ENCODE results near the gene CCDC92B.

The CCDC92B gene

DNA sequence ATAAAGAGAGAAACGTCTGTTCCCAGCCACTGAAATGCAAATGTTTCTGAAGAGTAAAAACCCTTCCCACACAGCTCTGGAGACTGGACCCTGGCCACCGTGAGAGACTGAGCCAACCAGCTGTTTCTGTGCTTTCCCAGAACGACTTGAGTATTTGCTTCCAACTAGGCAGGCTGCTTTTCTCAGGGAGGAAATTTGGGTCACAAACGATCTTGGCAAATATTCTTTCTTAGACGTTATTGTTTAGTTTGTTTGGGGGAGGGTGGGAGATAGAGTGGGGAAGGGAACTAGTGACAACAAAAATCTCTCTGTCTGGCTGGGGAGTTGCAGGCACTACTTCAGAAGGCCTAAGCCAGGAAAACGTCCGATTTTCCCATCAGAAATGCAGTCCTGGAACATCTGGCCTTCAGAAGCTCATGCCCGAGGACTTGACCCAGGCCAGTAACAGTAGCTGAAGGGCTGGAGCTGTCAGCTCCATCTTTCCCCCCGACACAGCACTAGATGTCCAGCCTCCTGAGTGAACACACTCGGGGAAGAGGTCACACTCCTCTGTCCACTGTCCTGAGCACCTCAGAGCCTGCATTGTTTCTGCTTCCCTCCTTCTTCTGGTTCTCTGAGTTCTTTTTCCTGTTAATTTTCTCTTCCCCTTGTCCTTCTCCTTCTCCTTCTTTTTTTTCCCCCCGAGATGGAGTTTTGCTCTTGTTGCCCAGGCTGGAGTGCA, 4.0 kb downstream of the CCDC92B start:
- no peaks in the 10 kb centered on the region for H3K79me2 ChIP-seq (ENCODE audit: insufficient read depth, low read length)
- no peak overlapping the region for H3K4me2 ChIP-seq (ENCODE audit: low read length)
- H3F3A ChIP-seq (ENCODE audit: insufficient read depth, low read length), result no peaks in the 10 kb centered on the region
- H3K4me3 ChIP-seq (ENCODE audit: low read depth, low read length, poor library complexity, severe bottlenecking), result no peak overlapping the region
- no peak for TF ChIP-seq EZH2 (IDR thresholded peaks at IDR 0.05; ENCODE audit: borderline replicate concordance, low read length)
- TF ChIP-seq, protein P1, sequence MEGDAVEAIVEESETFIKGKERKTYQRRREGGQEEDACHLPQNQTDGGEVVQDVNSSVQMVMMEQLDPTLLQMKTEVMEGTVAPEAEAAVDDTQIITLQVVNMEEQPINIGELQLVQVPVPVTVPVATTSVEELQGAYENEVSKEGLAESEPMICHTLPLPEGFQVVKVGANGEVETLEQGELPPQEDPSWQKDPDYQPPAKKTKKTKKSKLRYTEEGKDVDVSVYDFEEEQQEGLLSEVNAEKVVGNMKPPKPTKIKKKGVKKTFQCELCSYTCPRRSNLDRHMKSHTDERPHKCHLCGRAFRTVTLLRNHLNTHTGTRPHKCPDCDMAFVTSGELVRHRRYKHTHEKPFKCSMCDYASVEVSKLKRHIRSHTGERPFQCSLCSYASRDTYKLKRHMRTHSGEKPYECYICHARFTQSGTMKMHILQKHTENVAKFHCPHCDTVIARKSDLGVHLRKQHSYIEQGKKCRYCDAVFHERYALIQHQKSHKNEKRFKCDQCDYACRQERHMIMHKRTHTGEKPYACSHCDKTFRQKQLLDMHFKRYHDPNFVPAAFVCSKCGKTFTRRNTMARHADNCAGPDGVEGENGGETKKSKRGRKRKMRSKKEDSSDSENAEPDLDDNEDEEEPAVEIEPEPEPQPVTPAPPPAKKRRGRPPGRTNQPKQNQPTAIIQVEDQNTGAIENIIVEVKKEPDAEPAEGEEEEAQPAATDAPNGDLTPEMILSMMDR (IDR thresholded peaks at IDR 0.05; ENCODE audit: low read length), result no peak
- H4K20me1 ChIP-seq (ENCODE audit: insufficient read depth, low read length), result no peaks in the 10 kb centered on the region
- no peaks in the 10 kb centered on the region for H3K9me3 ChIP-seq (ENCODE audit: low read length)
- H3K27ac ChIP-seq (ENCODE audit: low read depth, low read length, poor library complexity, severe bottlenecking), result no peak overlapping the region
- no peaks in the 10 kb centered on the region for H3K4me1 ChIP-seq (ENCODE audit: insufficient read depth, low read length, severe bottlenecking)
- no peak overlapping the region for H2AFZ ChIP-seq (ENCODE audit: low read length)
- H3K9ac ChIP-seq (ENCODE audit: low read length), result no peak overlapping the region
- H3K36me3 ChIP-seq (ENCODE audit: insufficient read depth, low read length), result no peaks in the 10 kb centered on the region
- no peaks in the 10 kb centered on the region for H3K27me3 ChIP-seq (ENCODE audit: insufficient read depth, low read length)
- H3K9me2 ChIP-seq (ENCODE audit: low read depth, low read length), result no peaks in the 10 kb centered on the region

DNA sequence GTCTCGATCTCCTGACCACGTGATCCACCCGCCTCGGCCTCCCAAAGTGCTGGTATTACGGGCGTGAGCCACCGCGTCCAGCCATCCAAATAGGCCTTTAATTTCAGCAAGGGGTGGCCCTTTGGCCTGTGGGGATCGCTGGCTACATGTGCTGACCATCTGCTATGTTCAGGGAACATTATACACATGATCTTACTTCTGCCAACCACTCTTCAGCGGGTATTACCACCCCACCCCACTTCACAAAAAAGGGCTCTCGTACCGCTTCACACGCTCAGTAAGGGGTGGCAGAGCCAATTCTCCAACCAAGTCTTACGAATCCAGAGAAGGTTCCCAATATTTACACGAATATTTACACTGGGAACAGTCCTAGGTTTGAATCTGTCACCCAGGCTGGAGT, 11.8 kb downstream of the CCDC92B start:
- H3K9me2 ChIP-seq (ENCODE audit: low read depth, low read length), result no peaks in the 10 kb centered on the region

DNA sequence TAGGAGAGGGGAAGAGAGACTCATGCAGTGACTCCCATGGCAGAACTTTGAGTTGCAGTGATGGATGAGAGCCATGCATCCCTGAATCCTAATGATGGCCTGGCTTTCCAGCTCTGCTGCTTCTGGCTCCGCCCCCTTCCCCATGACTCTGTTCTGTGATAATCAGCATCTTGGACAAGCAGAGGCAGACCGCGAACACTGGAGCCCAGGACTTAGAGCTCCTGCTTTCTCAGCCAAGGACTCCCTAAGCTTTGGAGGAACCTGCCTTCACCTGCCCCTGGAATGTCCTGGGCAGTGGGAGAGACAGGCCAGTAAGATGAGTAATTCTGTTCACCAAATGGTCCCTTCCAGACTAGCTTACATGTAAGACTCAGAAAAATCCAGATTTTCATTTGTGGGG, 12.5 kb downstream of the CCDC92B start:
- no peaks in the 10 kb centered on the region for H3K9me3 ChIP-seq (ENCODE audit: low read length)
- H3K9ac ChIP-seq (ENCODE audit: low read length), result no peak overlapping the region
- H3K4me3 ChIP-seq (ENCODE audit: low read depth, low read length, poor library complexity, severe bottlenecking), result no peak overlapping the region
- H4K20me1 ChIP-seq (ENCODE audit: insufficient read depth, low read length), result no peaks in the 10 kb centered on the region
- no peaks in the 10 kb centered on the region for H3K79me2 ChIP-seq (ENCODE audit: insufficient read depth, low read length)
- no peaks in the 10 kb centered on the region for H3K4me1 ChIP-seq (ENCODE audit: insufficient read depth, low read length, severe bottlenecking)
- no peaks in the 10 kb centered on the region for H3K27me3 ChIP-seq (ENCODE audit: insufficient read depth, low read length)
- TF ChIP-seq, protein P1 (IDR thresholded peaks at IDR 0.05; ENCODE audit: low read length), result no peak
- TF ChIP-seq EZH2 (IDR thresholded peaks at IDR 0.05; ENCODE audit: borderline replicate concordance, low read length), result no peak
- no peaks in the 10 kb centered on the region for H3K9me2 ChIP-seq (ENCODE audit: low read depth, low read length)
- no peaks in the 10 kb centered on the region for H3K36me3 ChIP-seq (ENCODE audit: insufficient read depth, low read length)
- no peak overlapping the region for H2AFZ ChIP-seq (ENCODE audit: low read length)
- H3K27ac ChIP-seq (ENCODE audit: low read depth, low read length, poor library complexity, severe bottlenecking), result no peak overlapping the region
- no peaks in the 10 kb centered on the region for H3F3A ChIP-seq (ENCODE audit: insufficient read depth, low read length)
- H3K4me2 ChIP-seq (ENCODE audit: low read length), result no peak overlapping the region

More for the DNA sequence above, 11.8 kb downstream of the CCDC92B start:
- no peaks in the 10 kb centered on the region for H4K20me1 ChIP-seq (ENCODE audit: insufficient read depth, low read length)
- H3K4me2 ChIP-seq (ENCODE audit: low read length), result no peak overlapping the region
- TF ChIP-seq, protein P1 (IDR thresholded peaks at IDR 0.05; ENCODE audit: low read length), result no peak
- TF ChIP-seq EZH2 (IDR thresholded peaks at IDR 0.05; ENCODE audit: borderline replicate concordance, low read length), result no peak
- no peaks in the 10 kb centered on the region for H3K4me1 ChIP-seq (ENCODE audit: insufficient read depth, low read length, severe bottlenecking)
- H3K36me3 ChIP-seq (ENCODE audit: insufficient read depth, low read length), result no peaks in the 10 kb centered on the region
- no peaks in the 10 kb centered on the region for H3K27me3 ChIP-seq (ENCODE audit: insufficient read depth, low read length)
- no peak overlapping the region for H3K4me3 ChIP-seq (ENCODE audit: low read depth, low read length, poor library complexity, severe bottlenecking)
- no peak overlapping the region for H3K27ac ChIP-seq (ENCODE audit: low read depth, low read length, poor library complexity, severe bottlenecking)
- no peak overlapping the region for H2AFZ ChIP-seq (ENCODE audit: low read length)
- no peaks in the 10 kb centered on the region for H3F3A ChIP-seq (ENCODE audit: insufficient read depth, low read length)
- no peaks in the 10 kb centered on the region for H3K9me3 ChIP-seq (ENCODE audit: low read length)
- H3K79me2 ChIP-seq (ENCODE audit: insufficient read depth, low read length), result no peaks in the 10 kb centered on the region
- no peak overlapping the region for H3K9ac ChIP-seq (ENCODE audit: low read length)
